ENCODE data around the gene SGMS1.

SGMS1 gene

GRCh38 chr10:50629495-50630122 is 5.9 kb upstream of the SGMS1 start:
- no peak for TF ChIP-seq CTCF (IDR thresholded peaks at IDR 0.05; ENCODE audit: low read depth, low read length, missing control alignments)
- no peak overlapping the region for H3K4me3 ChIP-seq (ENCODE audit: low read depth, low read length)
- no peak for DNase-seq (ENCODE audit: low read depth)

DNA sequence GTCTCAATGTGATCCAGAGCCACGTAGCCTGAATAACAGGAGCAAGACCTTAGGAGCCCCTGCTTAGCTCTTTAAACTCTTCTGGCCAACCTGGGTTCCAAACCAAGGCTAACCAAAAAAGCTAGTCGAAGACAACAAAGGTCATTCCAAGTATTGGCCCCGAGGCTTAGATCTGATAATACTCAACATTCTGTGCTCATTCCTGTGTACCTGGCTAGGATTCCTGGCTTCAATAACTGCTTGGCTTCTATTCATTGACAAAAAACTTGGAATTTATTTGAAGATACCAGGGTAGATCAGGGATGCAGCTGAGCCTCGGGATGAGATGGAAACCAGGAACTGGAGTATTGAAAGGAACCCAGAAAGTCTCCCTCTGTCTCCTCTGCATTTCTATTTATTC is 4.1 kb upstream of the SGMS1 start:
- no peak for DNase-seq (ENCODE audit: low read depth)
- no peak for TF ChIP-seq CTCF (IDR thresholded peaks at IDR 0.05; ENCODE audit: low read depth, low read length, missing control alignments)
- no peak overlapping the region for H3K4me3 ChIP-seq (ENCODE audit: low read depth, low read length)

GRCh38 chr10:50627443-50627842 is 3.7 kb upstream of the SGMS1 start:
- no peak overlapping the region for H3K4me3 ChIP-seq (ENCODE audit: low read depth, low read length)
- no peak for TF ChIP-seq CTCF (IDR thresholded peaks at IDR 0.05; ENCODE audit: low read depth, low read length, missing control alignments)
- DNase-seq (ENCODE audit: low read depth), result no peak

DNA sequence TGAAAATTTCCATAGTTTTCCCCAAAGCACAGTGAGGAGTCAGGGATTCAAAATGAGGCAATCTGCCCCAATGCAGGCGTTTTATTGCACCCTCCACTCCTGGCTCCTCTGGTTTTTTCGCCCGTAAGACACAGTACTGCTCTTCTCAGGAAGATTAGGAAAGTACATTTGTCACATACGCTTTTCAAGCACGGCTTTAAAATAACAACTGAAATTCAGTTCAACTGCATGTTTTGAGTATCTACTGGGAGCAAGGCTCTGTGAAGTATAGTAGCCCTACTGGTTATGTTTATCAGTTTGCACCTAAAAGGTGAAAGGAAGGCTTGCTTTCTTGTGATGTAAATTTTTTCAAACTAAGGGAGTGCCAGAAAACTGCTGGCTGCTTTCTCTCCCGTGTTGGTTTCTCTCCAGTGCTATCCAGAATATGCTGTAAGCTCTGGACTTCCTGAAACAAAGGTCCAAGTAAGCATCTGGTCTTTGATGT is 1.9 kb upstream of the SGMS1 start:
- DNase-seq (ENCODE audit: low read depth), result no peak
- TF ChIP-seq CTCF (IDR thresholded peaks at IDR 0.05; ENCODE audit: low read depth, low read length, missing control alignments), result no peak

GRCh38 chr10:50624866-50625501 is 1.2 kb upstream of the SGMS1 start:
- TF ChIP-seq CTCF (IDR thresholded peaks at IDR 0.05; ENCODE audit: low read depth, low read length, missing control alignments), result peak; percentile 62
- DNase-seq (ENCODE audit: low read depth), result no peak
- H3K4me3 ChIP-seq (ENCODE audit: low read depth, low read length), result peak overlapping the region; percentile 74

More for the DNA sequence above, 1.9 kb upstream of the SGMS1 start:
- peak overlapping the region; percentile 74 for H3K4me3 ChIP-seq (ENCODE audit: low read depth, low read length)

DNA sequence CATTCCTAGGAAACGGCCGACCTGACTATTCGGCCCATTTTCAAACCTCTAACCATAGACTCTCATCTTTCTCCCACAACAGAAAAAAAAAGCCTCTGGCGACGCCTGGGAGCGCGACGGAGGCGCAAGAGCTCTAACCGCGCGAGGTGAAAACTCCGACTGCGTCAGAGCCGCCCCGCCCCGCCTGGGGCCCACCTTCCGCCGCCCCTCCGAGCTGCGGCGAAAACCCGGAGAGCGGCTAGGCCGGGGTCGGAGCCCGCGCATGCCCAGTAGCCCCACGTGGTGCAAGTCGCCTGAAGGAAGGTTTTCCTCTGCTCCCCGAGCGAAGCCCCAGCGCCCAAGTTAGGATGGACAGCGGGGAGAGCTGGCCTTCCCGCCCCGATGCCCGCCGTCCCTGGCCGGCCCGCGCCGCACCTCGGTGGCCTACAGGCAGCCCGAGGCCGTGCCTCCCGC is 683 bp upstream of the SGMS1 start:
- peak overlapping the region; percentile 74 for H3K4me3 ChIP-seq (ENCODE audit: low read depth, low read length)
- DNase-seq (ENCODE audit: low read depth), result peak; percentile 78
- no peak for TF ChIP-seq CTCF (IDR thresholded peaks at IDR 0.05; ENCODE audit: low read depth, low read length, missing control alignments)
